Loucy (cell line): ENCODE data around the gene CCDC88C.
A peak's percentile ranks its signal among the peaks of the same experiment; 100 is the strongest.

ENCODE experiments used
- H2AFZ ChIP-seq: fragments of 200-600 bp; sonication (generic); 2 replicates; pipeline ENCODE4 v1.6.0; 2016; ENCODE audit warnings: antibody characterized with exemption, mild to moderate bottlenecking, low read length, moderate library complexity
- H3F3A ChIP-seq: fragments of 200-600 bp; 2 replicates; pipeline ENCODE4 v1.6.0; 2016; ENCODE audit warnings: antibody characterized with exemption, low read depth, mild to moderate bottlenecking
- H3K27me3 ChIP-seq: fragments of 200-600 bp; sonication (generic); 2 replicates; pipeline ENCODE4 v1.6.1; 2014; ENCODE audit warnings: low read length, mild to moderate bottlenecking; ENCODE audit not compliant: insufficient read depth, poor library complexity, severe bottlenecking
- H3K36me3 ChIP-seq: fragments of 200-600 bp; sonication (generic); 2 replicates; pipeline ENCODE4 v1.6.1; 2016; ENCODE audit warnings: low read length; ENCODE audit not compliant: insufficient read depth
- H3K4me1 ChIP-seq: fragments of 200-600 bp; sonication (generic); 2 replicates; pipeline ENCODE4 v1.5.1; 2014; ENCODE audit warnings: low read length, mild to moderate bottlenecking; ENCODE audit not compliant: insufficient read depth, poor library complexity, severe bottlenecking
- H3K4me2 ChIP-seq: fragments of 200-600 bp; sonication (generic); 2 replicates; pipeline ENCODE4 v1.6.0; 2014; ENCODE audit warnings: antibody characterized with exemption, low read length, low read depth, mild to moderate bottlenecking; ENCODE audit not compliant: poor library complexity, severe bottlenecking
- H3K4me3 ChIP-seq: fragments of 200-600 bp; sonication (generic); 2 replicates; pipeline ENCODE4 v1.5.1; 2014; ENCODE audit warnings: low read length, mild to moderate bottlenecking, mixed read lengths; ENCODE audit not compliant: poor library complexity, severe bottlenecking
- H3K79me2 ChIP-seq: fragments of 200-600 bp; sonication (generic); 2 replicates; pipeline ENCODE4 v1.6.1; 2014; ENCODE audit warnings: low read length; ENCODE audit not compliant: insufficient read depth
- H3K9ac ChIP-seq: fragments of 200-600 bp; sonication (generic); 2 replicates; pipeline ENCODE4 v1.6.0; 2014; ENCODE audit warnings: mild to moderate bottlenecking, low read depth, low read length, moderate library complexity; ENCODE audit not compliant: poor library complexity, severe bottlenecking
- H3K9me2 ChIP-seq: fragments of 200-600 bp; sonication (generic); replicated peaks from 2 replicates; pipeline ENCODE4 v1.6.1; 2016; ENCODE audit warnings: low read depth, low read length, mixed read lengths
- H3K9me3 ChIP-seq: fragments of 200-600 bp; sonication (generic); 2 replicates; pipeline ENCODE4 v1.6.1; 2014; ENCODE audit warnings: mild to moderate bottlenecking, antibody characterized with exemption, low read length, low read depth; ENCODE audit not compliant: insufficient read depth
- H4K20me1 ChIP-seq: fragments of 200-600 bp; sonication (generic); 2 replicates; pipeline ENCODE4 v1.6.0; 2014; ENCODE audit warnings: antibody characterized with exemption, low read length, mild to moderate bottlenecking; ENCODE audit not compliant: insufficient read depth, poor library complexity, severe bottlenecking
- CTCF ChIP-seq: fragments of 200-600 bp; sonication (generic); conservative IDR thresholded peaks from 2 replicates; pipeline ENCODE4 v1.5.1; 2014; ENCODE audit warnings: mild to moderate bottlenecking, antibody characterized with exemption, low read length
- EZH2phosphoT487 ChIP-seq: fragments of 200-600 bp; IDR thresholded peaks from 2 replicates; pipeline ENCODE4 v1.6.1; 2018; ENCODE audit warnings: antibody characterized with exemption, mild to moderate bottlenecking, moderate library complexity, borderline replicate concordance

Gene CCDC88C, protein sequence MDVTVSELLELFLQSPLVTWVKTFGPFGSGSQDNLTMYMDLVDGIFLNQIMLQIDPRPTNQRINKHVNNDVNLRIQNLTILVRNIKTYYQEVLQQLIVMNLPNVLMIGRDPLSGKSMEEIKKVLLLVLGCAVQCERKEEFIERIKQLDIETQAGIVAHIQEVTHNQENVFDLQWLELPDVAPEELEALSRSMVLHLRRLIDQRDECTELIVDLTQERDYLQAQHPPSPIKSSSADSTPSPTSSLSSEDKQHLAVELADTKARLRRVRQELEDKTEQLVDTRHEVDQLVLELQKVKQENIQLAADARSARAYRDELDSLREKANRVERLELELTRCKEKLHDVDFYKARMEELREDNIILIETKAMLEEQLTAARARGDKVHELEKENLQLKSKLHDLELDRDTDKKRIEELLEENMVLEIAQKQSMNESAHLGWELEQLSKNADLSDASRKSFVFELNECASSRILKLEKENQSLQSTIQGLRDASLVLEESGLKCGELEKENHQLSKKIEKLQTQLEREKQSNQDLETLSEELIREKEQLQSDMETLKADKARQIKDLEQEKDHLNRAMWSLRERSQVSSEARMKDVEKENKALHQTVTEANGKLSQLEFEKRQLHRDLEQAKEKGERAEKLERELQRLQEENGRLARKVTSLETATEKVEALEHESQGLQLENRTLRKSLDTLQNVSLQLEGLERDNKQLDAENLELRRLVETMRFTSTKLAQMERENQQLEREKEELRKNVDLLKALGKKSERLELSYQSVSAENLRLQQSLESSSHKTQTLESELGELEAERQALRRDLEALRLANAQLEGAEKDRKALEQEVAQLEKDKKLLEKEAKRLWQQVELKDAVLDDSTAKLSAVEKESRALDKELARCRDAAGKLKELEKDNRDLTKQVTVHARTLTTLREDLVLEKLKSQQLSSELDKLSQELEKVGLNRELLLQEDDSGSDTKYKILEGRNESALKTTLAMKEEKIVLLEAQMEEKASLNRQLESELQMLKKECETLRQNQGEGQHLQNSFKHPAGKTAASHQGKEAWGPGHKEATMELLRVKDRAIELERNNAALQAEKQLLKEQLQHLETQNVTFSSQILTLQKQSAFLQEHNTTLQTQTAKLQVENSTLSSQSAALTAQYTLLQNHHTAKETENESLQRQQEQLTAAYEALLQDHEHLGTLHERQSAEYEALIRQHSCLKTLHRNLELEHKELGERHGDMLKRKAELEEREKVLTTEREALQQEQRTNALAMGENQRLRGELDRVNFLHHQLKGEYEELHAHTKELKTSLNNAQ (N-terminal part only)

GRCh38 chr14:91417120-91417982, at the start of gene CCDC88C:
TSS of gene CCDC88C (minus strand) at chr14:91417820. CDS start at chr14:91417690, 130 bp downstream.
- Histone ChIP-seq H3K4me3 (peak within 1 kb of the TSS; percentile 76), H3K9ac (peak within 1 kb of the TSS; percentile 80), H3K9me2 (no peaks in the 10 kb centered on the region), H3K27me3 (no peaks in the 10 kb centered on the region), H3K36me3 (no peaks in the 10 kb centered on the region), H3K79me2 (peaks cover 45% of the 10 kb centered on the region), H4K20me1 (peaks cover 33% of the 10 kb centered on the region), H2AFZ (peak within 1 kb of the TSS; percentile 73), H3K4me1 (peaks cover 44% of the 10 kb centered on the region), H3F3A (peaks cover 4% of the 10 kb centered on the region), H3K9me3 (no peaks in the 10 kb centered on the region), H3K4me2 (peak within 1 kb of the TSS; percentile 99)
- TF ChIP-seq EZH2phosphoT487 (no peak), CTCF (peak; percentile 27)

DNA sequence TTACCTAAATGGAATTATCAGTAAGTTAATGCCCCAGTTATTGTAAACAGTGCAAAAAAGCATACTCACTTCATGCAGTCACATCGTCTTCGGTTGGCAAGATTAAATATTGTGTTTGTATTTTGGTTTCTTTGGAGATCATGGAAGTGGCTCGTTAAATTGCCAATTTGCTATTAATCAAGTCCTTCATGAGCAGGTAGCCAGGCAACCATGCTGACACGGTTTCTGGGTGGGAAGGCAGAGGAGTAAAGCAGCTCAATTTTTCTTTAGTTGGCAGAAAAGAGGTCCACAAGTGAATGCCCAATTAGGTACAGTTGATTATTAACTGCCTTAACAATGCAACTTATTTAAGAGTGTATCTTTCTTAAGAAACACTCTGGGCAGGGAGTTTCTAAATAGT, 48.6 kb upstream of the CCDC88C start:
- TF ChIP-seq CTCF (no peak), EZH2phosphoT487 (no peak)
- Histone ChIP-seq H3K4me2 (no peak overlapping the region), H3K4me3 (no peak overlapping the region), H3K27me3 (no peaks in the 10 kb centered on the region), H2AFZ (no peak overlapping the region), H3K9me3 (no peaks in the 10 kb centered on the region), H4K20me1 (peaks cover 12% of the 10 kb centered on the region), H3K9me2 (no peaks in the 10 kb centered on the region), H3K36me3 (peaks cover 95% of the 10 kb centered on the region), H3K9ac (no peak overlapping the region), H3F3A (no peaks in the 10 kb centered on the region), H3K79me2 (no peaks in the 10 kb centered on the region; the same call in 1 of the 2 replicates), H3K4me1 (no peaks in the 10 kb centered on the region)
